K562 (cell line): Measurements from ENCODE around the gene ACTR1B. TPM values are rescaled to one million over a fixed set of nuclear protein-coding genes. Genes with fewer than 3 reads are reported as not detected.

Experiments
- GABPA ChIP-seq: fragments of 200-800 bp; sonication (Bioruptor generic); conservative IDR thresholded peaks from 2 replicates; pipeline ENCODE4 v1.6.1; 2016; ENCODE audit warnings: low read depth, missing genetic modification characterization, missing compliant biosample characterization
- HDAC6 ChIP-seq: IDR thresholded peaks from 2 replicates; pipeline ENCODE4 v1.6.1; 2012; ENCODE audit warnings: low read depth, mild to moderate bottlenecking, control low read depth, inconsistent platforms, low read length, moderate library complexity
- NELFE ChIP-seq: IDR thresholded peaks from 2 replicates; pipeline ENCODE4 v1.6.1; 2011; ENCODE audit warnings: mild to moderate bottlenecking; ENCODE audit not compliant: insufficient read depth, insufficient read length
- RBM34 ChIP-seq: fragments of 200-400 bp; formaldehyde crosslinking; IDR thresholded peaks from 2 replicates; pipeline ENCODE4 v1.6.1; 2018; ENCODE audit warnings: low read length, borderline replicate concordance; ENCODE audit not compliant: insufficient read depth
- TEAD1 ChIP-seq, 2 experiments: fragments of 450-650 bp in 1 of 2; sonication (generic) in 1 of 2; formaldehyde crosslinking; IDR thresholded peaks; 2 replicates each; pipeline versions ENCODE4 v1.4.0 to v1.8.0; 2020 to 2022; ENCODE audit warnings: mild to moderate bottlenecking in 2 of 2, missing genetic modification reagents in 1 of 2
- ZNF143 ChIP-seq: sonication (generic); formaldehyde crosslinking; IDR thresholded peaks from 2 replicates; pipeline ENCODE4 v1.9.0; 2022; ENCODE audit warnings: mild to moderate bottlenecking, missing genetic modification reagents
- ZNF586 ChIP-seq: fragments of 450-650 bp; formaldehyde crosslinking; conservative IDR thresholded peaks from 2 replicates; pipeline ENCODE4 v1.4.0; 2020; ENCODE audit warnings: mild to moderate bottlenecking, moderate library complexity
- ZZZ3 ChIP-seq: fragments of 450-650 bp; IDR thresholded peaks from 2 replicates; pipeline ENCODE4 v1.6.1; 2016; ENCODE audit warnings: antibody characterized with exemption, mild to moderate bottlenecking, moderate library complexity
- polyA plus RNA-seq, 8 experiments: library from polyadenylated mRNA; depleted of rRNA in 4 of 8; stranded (reverse) in 5 of 8; unstranded in 3 of 8; fragments of >200 nt; fragmentation: Nextera tagmentation in 2 of 8; fragmentation: Illumina TruSeq in 1 of 8; extraction: Ambion mirVana in 2 of 8; extraction: Trizol in 1 of 8; gene quantifications; 2 replicates each; pipeline versions ENCODE4 v1.2.1 to v1.2.3, GENCODE V29; 2011 to 2014; ENCODE audit warnings: inconsistent platforms in 1 of 8, missing spikeins in 1 of 8
- total RNA-seq, 7 experiments: library from RNA; depleted of rRNA in 6 of 7; stranded (reverse); fragments of >200 nt in 6 of 7; fragmentation: Illumina TruSeq in 2 of 7; extraction: Trizol in 2 of 7; gene quantifications; 2 replicates each; pipeline versions ENCODE4 v1.2.1 to v1.2.3, GENCODE V29; 2011 to 2021; ENCODE audit warnings: low replicate concordance in 1 of 7
- TF ChIP-seq, protein P1 (sequence below): fragments of 150-350 bp; conservative IDR thresholded peaks from 2 replicates; pipeline ENCODE4 v1.6.1; 2014; ENCODE audit warnings: low read length
- TF ChIP-seq, protein P2 (sequence below), 2 experiments: fragments of 450-650 bp in 1 of 2; sonication (generic) in 1 of 2; formaldehyde crosslinking; conservative IDR thresholded peaks; 2 replicates each; pipeline versions ENCODE4 v1.4.0 to v1.8.1; 2020 to 2022; ENCODE audit warnings: mild to moderate bottlenecking in 1 of 2, missing genetic modification reagents in 1 of 2
- TF ChIP-seq, protein P3 (sequence below): fragments of 450-650 bp; IDR thresholded peaks from 2 replicates; pipeline ENCODE4 v1.6.1; 2016; ENCODE audit warnings: mild to moderate bottlenecking

ACTR1B gene
- total and polyA plus RNA-seq, 9 of the 15 experiments (the other 6 are each of a cell fraction or from before 2014, with no cell fraction given), result 0.49 to 42.3 (median 22.5) TPM

DNA sequence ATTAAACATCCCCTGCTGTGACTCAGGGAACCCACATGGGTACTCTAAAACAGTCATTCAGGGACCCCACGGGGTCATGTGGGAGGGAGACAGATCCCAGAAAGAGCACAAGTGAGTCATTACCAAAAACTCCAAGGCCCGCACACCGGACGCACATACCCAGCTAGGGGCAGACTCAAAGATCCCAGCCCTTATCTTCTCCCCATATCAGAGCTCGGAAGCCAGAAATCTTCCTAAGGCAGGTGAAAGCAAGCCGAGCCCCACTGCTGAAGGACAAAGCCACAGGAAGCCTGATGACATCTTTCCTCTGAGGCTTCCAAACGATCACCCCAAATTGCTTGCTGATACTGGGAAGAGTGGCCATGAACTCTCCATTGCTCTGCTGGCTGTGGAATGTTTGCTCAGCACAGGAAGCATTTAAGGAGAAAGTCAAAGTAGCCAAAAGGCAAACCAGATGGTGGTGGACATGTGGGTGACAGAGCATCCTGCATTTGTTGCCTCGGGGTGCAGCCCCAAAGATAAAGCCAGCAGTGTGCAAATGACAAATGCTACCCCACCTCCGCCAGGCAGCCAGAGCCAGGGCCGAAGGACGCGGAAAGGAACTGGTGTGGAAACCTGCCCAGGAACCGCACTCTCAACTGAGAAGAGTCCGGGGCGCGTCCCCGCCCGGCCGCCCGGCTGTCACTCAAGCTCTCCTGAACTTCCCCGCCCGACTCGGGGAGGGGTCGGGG lies 784 bp downstream of the ACTR1B start (continued):
- TF ChIP-seq RBM34, result no peak
- TF ChIP-seq TEAD1 (CRISPR knock-in tag; IDR thresholded peaks at IDR 0.05), result no peak
- TF ChIP-seq, protein P1, sequence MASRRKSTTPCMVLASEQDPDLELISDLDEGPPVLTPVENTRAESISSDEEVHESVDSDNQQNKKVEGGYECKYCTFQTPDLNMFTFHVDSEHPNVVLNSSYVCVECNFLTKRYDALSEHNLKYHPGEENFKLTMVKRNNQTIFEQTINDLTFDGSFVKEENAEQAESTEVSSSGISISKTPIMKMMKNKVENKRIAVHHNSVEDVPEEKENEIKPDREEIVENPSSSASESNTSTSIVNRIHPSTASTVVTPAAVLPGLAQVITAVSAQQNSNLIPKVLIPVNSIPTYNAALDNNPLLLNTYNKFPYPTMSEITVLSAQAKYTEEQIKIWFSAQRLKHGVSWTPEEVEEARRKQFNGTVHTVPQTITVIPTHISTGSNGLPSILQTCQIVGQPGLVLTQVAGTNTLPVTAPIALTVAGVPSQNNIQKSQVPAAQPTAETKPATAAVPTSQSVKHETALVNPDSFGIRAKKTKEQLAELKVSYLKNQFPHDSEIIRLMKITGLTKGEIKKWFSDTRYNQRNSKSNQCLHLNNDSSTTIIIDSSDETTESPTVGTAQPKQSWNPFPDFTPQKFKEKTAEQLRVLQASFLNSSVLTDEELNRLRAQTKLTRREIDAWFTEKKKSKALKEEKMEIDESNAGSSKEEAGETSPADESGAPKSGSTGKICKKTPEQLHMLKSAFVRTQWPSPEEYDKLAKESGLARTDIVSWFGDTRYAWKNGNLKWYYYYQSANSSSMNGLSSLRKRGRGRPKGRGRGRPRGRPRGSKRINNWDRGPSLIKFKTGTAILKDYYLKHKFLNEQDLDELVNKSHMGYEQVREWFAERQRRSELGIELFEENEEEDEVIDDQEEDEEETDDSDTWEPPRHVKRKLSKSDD, result no peak
- peak; percentile 75 for TF ChIP-seq GABPA (tag)
- TF ChIP-seq ZNF586 (CRISPR knock-in tag), result no peak
- TF ChIP-seq HDAC6, result no peak
- TF ChIP-seq ZZZ3, result no peak
- TF ChIP-seq, protein P2, sequence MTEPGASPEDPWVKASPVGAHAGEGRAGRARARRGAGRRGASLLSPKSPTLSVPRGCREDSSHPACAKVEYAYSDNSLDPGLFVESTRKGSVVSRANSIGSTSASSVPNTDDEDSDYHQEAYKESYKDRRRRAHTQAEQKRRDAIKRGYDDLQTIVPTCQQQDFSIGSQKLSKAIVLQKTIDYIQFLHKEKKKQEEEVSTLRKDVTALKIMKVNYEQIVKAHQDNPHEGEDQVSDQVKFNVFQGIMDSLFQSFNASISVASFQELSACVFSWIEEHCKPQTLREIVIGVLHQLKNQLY (CRISPR knock-in tag; conservative IDR thresholded peaks at IDR 0.05), result no peak
- TF ChIP-seq NELFE, result no peak
- TF ChIP-seq, protein P3, sequence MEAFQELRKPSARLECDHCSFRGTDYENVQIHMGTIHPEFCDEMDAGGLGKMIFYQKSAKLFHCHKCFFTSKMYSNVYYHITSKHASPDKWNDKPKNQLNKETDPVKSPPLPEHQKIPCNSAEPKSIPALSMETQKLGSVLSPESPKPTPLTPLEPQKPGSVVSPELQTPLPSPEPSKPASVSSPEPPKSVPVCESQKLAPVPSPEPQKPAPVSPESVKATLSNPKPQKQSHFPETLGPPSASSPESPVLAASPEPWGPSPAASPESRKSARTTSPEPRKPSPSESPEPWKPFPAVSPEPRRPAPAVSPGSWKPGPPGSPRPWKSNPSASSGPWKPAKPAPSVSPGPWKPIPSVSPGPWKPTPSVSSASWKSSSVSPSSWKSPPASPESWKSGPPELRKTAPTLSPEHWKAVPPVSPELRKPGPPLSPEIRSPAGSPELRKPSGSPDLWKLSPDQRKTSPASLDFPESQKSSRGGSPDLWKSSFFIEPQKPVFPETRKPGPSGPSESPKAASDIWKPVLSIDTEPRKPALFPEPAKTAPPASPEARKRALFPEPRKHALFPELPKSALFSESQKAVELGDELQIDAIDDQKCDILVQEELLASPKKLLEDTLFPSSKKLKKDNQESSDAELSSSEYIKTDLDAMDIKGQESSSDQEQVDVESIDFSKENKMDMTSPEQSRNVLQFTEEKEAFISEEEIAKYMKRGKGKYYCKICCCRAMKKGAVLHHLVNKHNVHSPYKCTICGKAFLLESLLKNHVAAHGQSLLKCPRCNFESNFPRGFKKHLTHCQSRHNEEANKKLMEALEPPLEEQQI, result no peak
- TF ChIP-seq ZNF143 (CRISPR knock-in tag), result no peak
